GM12872 (cell line): ENCODE measurements around the gene GHRHR.

ENCODE experiments used
- CTCF ChIP-seq: IDR thresholded peaks from 3 replicates; pipeline ENCODE4 v1.5.1; 2011; ENCODE audit warnings: low read depth, mild to moderate bottlenecking, low read length, moderate library complexity; ENCODE audit not compliant: insufficient read depth

GHRHR gene

GRCh38 chr7:30928254-30928872 lies 35.4 kb upstream of the GHRHR start:
- TF ChIP-seq CTCF = no peak

- TF ChIP-seq CTCF = no peak
These were observed 34.1 kb upstream of the GHRHR start for GRCh38 chr7:30929686-30930085.

GRCh38 chr7:30930621-30931020 lies 33.1 kb upstream of the GHRHR start:
- no peak for TF ChIP-seq CTCF

DNA sequence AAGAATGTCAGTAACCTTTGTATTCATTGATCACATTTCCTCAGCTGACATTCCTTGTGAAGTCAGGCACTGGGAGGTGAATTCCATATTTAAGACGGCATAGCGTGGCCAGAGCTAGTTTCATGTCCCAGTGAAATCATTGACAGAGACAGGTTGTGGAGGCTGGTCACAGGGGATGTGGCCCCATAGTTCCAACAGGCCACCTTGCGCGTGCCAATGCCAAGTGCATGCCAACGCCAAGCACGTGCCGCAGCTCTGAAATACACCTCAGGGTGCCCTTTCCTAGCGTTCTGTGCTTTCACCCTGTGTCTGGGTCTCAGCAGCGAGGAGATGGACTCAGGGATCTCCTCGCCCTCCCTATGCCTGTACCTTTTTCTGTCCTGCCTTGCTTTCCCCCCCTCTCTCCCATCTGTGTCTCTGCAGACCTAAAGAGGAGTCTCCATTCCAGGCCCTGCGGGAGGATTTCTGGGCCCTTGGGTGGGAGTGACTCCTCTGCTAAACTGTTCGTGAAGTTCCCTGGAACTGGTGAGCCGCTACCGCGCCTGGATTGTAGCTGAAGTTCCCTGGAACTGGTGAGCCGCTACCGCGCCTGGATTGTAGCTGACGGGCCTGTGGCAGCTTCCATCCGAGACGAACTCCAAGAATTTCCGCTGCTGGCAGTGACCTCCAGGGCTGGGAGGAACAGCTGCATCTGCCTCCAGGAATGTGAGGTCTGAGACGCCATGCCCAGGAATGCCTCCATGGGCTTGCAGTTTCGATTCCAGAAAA lies 32.4 kb upstream of the GHRHR start:
- TF ChIP-seq CTCF = no peak

DNA sequence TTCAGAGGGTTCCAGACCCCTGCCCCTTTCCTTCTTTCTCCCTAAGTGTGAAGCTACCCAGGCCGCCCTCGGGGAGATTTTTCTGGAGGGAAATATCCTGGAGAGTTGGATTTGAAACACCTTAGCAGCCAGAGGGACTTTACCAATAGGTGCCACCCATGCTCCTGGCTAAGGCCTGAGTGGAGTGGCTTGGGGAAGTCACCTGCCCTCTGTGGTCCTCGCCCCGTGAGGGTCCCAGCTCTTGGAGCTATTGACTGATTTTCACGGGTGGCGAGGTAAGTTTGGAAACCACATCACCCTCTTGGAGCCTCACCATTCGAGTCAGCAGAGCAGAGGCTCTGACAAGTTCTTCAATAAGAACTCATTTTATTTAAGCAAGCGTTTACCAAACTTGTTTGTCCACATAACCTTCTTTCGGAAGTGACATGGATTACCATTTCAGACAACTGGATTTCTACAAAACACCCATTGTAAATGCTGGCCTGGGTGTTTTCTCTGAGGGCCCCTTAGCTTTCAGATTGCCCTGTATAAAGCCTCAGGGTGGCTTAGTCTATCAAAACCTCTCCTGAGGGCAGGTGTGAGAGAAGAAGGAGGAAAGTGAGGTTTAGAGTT lies 31.7 kb upstream of the GHRHR start:
- TF ChIP-seq CTCF = no peak

- no peak for TF ChIP-seq CTCF
These were observed 31.2 kb upstream of the GHRHR start for GRCh38 chr7:30932562-30932961.

DNA sequence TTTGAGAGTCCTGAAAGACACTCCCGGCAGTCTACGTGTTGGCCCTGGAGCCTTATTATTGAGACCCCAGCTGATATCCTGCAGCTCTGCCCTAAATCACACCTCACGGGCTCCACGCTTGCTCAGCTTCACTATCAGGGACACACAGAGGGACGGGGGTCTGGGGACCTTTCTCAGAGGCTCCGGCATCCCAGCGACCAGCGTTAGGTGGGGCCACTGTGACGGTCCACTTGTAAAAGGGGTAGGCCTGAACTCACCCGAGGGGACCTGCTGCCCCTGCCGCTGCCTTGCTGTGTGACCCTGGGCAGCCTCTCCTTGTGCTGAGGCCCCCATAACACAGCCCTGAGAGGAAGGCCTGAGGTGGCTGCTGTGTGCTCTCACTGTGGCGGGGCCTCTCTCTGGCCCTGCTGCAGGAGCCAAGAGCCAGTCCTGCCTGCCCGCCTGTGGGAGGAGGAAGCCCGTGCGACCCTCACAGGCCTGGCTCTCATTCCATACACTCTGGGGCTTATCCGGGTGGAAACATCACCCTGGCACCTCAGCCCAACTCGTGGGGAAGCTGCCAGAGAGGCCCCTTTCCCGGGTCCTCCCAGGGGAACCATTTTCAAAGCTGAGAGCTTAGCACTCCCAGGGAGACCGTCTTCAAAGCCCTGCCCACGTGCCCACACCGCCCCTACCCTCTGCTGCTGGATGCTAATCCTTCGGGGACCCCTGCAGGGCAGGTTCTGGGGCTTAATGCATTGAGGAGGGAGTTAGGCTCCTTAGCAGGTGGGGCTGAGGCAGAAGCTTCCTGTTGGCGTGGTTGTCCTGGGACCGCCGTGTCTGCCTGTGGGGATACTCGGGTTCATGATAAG lies 30.4 kb upstream of the GHRHR start:
- TF ChIP-seq CTCF = no peak
